HepG2 (cell line): Measurements from ENCODE around the gene B3GAT3. TPM values are rescaled to one million over a fixed set of nuclear protein-coding genes. Genes with fewer than 3 reads are reported as not detected.
"Not testable (repeated sequence)": the region's sequence is repeated elsewhere in the genome, so short reads cannot be mapped to it uniquely, and the experiment has no call there.

Experiments
- ATAC-seq: fragments of 200-7000 bp; cut with Tn5 transposase; 3 replicates; pipeline ENCODE4 v1.9.1; 2020; ENCODE audit warnings: mild to moderate bottlenecking, moderate library complexity
- BruUV-seq: library from RNA; stranded (reverse); fragments of 400-500 nt; replicated peaks from 2 replicates; lab custom pipeline; 2021; lab: Mats Ljungman, UMichigan
- CTCF ChIA-PET: fragments of 300-600 bp; formaldehyde crosslinking; extraction: SDS; loops from one replicate; lab custom pipeline; 2021; ENCODE audit warnings: low total read pairs, inconsistent platforms, low intra/inter-chr PET ratio; lab: Yijun Ruan, JAX
- POLR2A ChIA-PET: fragments of 350-600 bp; sonication (Branson Sonifier 250); formaldehyde crosslinking; loops from one replicate; lab custom pipeline; 2020; ENCODE audit warnings: antibody characterized with exemption, inconsistent platforms; lab: Yijun Ruan, JAX
- DNase-seq: peaks from one replicate; pipeline ENCODE4 v3.0.0-alpha.2; 2015; ENCODE audit warnings: low spot score
- FAIRE-seq: peaks from 3 replicates; lab custom pipeline; 2011; peaks lifted over from hg19 to GRCh38; lab: Jason Lieb, UNC
- H2AFZ ChIP-seq: one replicate; pipeline ENCODE4 v1.6.1; 2011; ENCODE audit warnings: low read length, inconsistent platforms
- H3K27ac ChIP-seq: fragments of 300-600 bp; 3 replicates; pipeline ENCODE4 v1.8.0; 2011; ENCODE audit warnings: mixed run types, mild to moderate bottlenecking, mixed read lengths, low read length, inconsistent platforms; ENCODE audit not compliant: insufficient read depth; ENCODE audit errors: extremely low read length
- H3K27me3 ChIP-seq, 2 experiments: fragments of 200-600 bp in 1 of 2; 2 replicates in 1 of 2; 3 replicates in 1 of 2; pipeline versions ENCODE4 v1.6.0 to v1.8.0; 2011; ENCODE audit warnings: low read length in 2 of 2, mild to moderate bottlenecking in 2 of 2, moderate library complexity in 2 of 2, inconsistent platforms in 1 of 2; ENCODE audit not compliant: insufficient read depth in 2 of 2, control insufficient read depth in 1 of 2
- H3K36me3 ChIP-seq, 2 experiments: fragments of 200-600 bp in 1 of 2; replicated peaks in 1 of 2; 2 replicates in 1 of 2; 3 replicates in 1 of 2; pipeline versions ENCODE4 v1.5.1 to v1.8.0; 2011; ENCODE audit warnings: low read length in 2 of 2, inconsistent platforms in 1 of 2; ENCODE audit not compliant: insufficient read depth in 2 of 2, control insufficient read depth in 1 of 2
- H3K4me1 ChIP-seq: 2 replicates; pipeline ENCODE4 v1.5.1; 2012; ENCODE audit warnings: low read length, inconsistent platforms; ENCODE audit not compliant: insufficient read depth
- H3K4me2 ChIP-seq: 2 replicates; pipeline ENCODE4 v1.6.0; 2011; ENCODE audit warnings: low read depth, low read length, inconsistent platforms
- H3K4me3 ChIP-seq, 3 experiments: fragments of 200-600 bp in 1 of 3; sonication (generic), shearing (Covaris generic) in 1 of 3; replicated peaks in 1 of 3; 2 replicates each; pipeline ENCODE4 v1.5.1; 2011 to 2016; ENCODE audit warnings: low read length in 3 of 3, inconsistent platforms in 2 of 3, low read depth in 2 of 3, mild to moderate bottlenecking in 2 of 3, control low read depth in 1 of 3, mixed read lengths in 1 of 3; ENCODE audit not compliant: insufficient read depth in 1 of 3
- H3K79me2 ChIP-seq: one replicate; pipeline ENCODE4 v1.6.1; 2011; ENCODE audit warnings: low read length, inconsistent platforms; ENCODE audit not compliant: insufficient read depth
- H3K9ac ChIP-seq: 2 replicates; pipeline ENCODE4 v1.6.0; 2011; ENCODE audit warnings: mild to moderate bottlenecking, low read depth, low read length, inconsistent platforms; ENCODE audit not compliant: insufficient read depth
- H3K9me3 ChIP-seq: 2 replicates; pipeline ENCODE4 v1.5.1; 2012; ENCODE audit warnings: mild to moderate bottlenecking, low read length
- H4K20me1 ChIP-seq: 2 replicates; pipeline ENCODE4 v1.6.0; 2011; ENCODE audit warnings: inconsistent platforms, mild to moderate bottlenecking, low read length, moderate library complexity; ENCODE audit not compliant: insufficient read depth
- DZIP1 ChIP-seq: sonication (generic); formaldehyde crosslinking; IDR thresholded peaks from 2 replicates; pipeline ENCODE4 v1.5.0; 2020; ENCODE audit warnings: mild to moderate bottlenecking, missing genetic modification reagents
- RNF2 ChIP-seq: fragments of 450-650 bp; conservative IDR thresholded peaks from 2 replicates; pipeline ENCODE4 v1.6.1; 2016; ENCODE audit warnings: low read depth
- ZNF770 ChIP-seq: sonication (generic); formaldehyde crosslinking; IDR thresholded peaks from 2 replicates; pipeline ENCODE4 v1.5.0; 2020; ENCODE audit warnings: mild to moderate bottlenecking, missing genetic modification reagents
- WGBS: methylation state at CpG from one replicate; pipeline ENCODE4 v1.1.6; 2017; ENCODE audit warnings: low lambda C conversion rate; 5-methylcytosine and 5-hydroxymethylcytosine counted together
- in situ Hi-C: cut with HindIII; loops from 2 replicates; pipeline ENCODE4 v1.10.0; 2017; ENCODE audit warnings: low pct_unique_long_range_greater_than_20kb; ENCODE audit not compliant: extremely low pct_ligation_motif_present
- intact Hi-C: fragments of 100-400 bp; cut with micrococcal nuclease; formaldehyde crosslinking; loops from one replicate; pipeline ENCODE4 v1.10.0; 2022; ENCODE audit not compliant: unreplicated experiment
- polyA plus RNA-seq, 8 experiments: library from polyadenylated mRNA; depleted of rRNA in 3 of 8; stranded (reverse) in 7 of 8; unstranded in 1 of 8; fragments of >200 nt; fragmentation: Illumina TruSeq in 4 of 8; extraction: Trizol in 4 of 8; gene quantifications; 2 replicates each; pipeline versions ENCODE4 v1.2.1 to v1.2.3, GENCODE V29; 2011 to 2016; ENCODE audit warnings: low read depth in 4 of 8, missing spikeins in 1 of 8, mixed read lengths in 1 of 8; ENCODE audit not compliant: insufficient read depth in 1 of 8
- total RNA-seq, 5 experiments: library from RNA; depleted of rRNA; stranded (reverse); fragments of >200 nt; fragmentation: Illumina TruSeq; extraction: Trizol; gene quantifications; 2 replicates each; pipeline ENCODE4 v1.2.3, GENCODE V29; 2016; ENCODE audit warnings: low read depth in 1 of 5
- TF ChIP-seq, protein P1 (sequence below): sonication (generic); formaldehyde crosslinking; IDR thresholded peaks from 2 replicates; pipeline ENCODE4 v1.4.0; 2020; ENCODE audit warnings: missing genetic modification reagents

Gene B3GAT3
- total and polyA plus RNA-seq, 2 of the 13 experiments (the other 11 are each of a cell fraction or from before 2014, with no cell fraction given), result 21.3 to 26.1 TPM

DNA sequence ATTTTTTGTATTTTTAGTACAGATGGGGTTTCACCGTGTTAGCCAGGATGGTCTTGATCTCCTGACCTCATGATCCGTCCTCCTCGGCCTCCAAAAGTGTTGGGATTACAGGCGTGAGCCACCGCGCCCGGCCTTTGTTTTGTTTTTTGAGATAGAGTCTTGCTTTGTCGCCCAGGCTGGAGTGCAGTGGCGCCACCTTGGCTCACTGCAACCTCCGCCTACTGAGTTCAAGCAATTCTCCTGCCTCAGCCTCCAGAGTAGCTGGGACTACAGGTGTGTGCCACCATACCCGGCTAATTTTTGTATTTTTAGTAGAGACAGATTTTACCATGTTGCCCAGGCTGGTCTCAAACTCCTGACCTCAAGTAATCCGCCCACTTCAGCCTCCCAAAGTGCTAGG, 28.5 kb upstream of the B3GAT3 start:
- 95% methylated on average over 12 of the region's 12 CpGs for WGBS
- FAIRE-seq, H3K9ac ChIP-seq, ATAC-seq, H3K27ac ChIP-seq, H3K4me3 ChIP-seq, DNase-seq, H3K4me2 ChIP-seq, H3K9me3 ChIP-seq, H3K27me3 ChIP-seq, in situ Hi-C loops, H4K20me1 ChIP-seq, H2AFZ ChIP-seq, BruUV-seq, CTCF ChIA-PET: not testable (repeated sequence)
- intact Hi-C loops, result loop anchor here (5.0 kb wide), 2 partner anchors 38 to 58 kb away; partner anchors contain the start of genes EML3, ROM1 and TUT1
- TF ChIP-seq ZNF770 (CRISPR knock-in tag), result peak; percentile 58
- TF ChIP-seq, protein P1, sequence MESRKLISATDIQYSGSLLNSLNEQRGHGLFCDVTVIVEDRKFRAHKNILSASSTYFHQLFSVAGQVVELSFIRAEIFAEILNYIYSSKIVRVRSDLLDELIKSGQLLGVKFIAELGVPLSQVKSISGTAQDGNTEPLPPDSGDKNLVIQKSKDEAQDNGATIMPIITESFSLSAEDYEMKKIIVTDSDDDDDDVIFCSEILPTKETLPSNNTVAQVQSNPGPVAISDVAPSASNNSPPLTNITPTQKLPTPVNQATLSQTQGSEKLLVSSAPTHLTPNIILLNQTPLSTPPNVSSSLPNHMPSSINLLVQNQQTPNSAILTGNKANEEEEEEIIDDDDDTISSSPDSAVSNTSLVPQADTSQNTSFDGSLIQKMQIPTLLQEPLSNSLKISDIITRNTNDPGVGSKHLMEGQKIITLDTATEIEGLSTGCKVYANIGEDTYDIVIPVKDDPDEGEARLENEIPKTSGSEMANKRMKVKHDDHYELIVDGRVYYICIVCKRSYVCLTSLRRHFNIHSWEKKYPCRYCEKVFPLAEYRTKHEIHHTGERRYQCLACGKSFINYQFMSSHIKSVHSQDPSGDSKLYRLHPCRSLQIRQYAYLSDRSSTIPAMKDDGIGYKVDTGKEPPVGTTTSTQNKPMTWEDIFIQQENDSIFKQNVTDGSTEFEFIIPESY, result peak; percentile 69
- POLR2A ChIA-PET, result interaction anchor here (1.0 to 1.4 kb wide), 3 partner anchors 19 to 76 kb away, joined by 3 to 5 read pairs (median 4); partner anchors contain the start of genes EEF1G and UQCC3
- Histone ChIP-seq H3K36me3 (peaks cover 4 to 14% of the 10 kb centered on the region in 2 experiments; a peak in 3 of 5 replicates), H3K79me2 (peaks cover 31% of the 10 kb centered on the region), H3K4me1 (peaks cover 40% of the 10 kb centered on the region)

- intact Hi-C loops, result no loop called here
- 94% methylated on average over 4 of the region's 11 CpGs for WGBS
- TF ChIP-seq DZIP1 (no peak), RNF2 (no peak)
Observed at GRCh38 chr11:62649486-62649885, 27.7 kb upstream of the B3GAT3 start.

More at GRCh38 chr11:62649486-62649885, 27.7 kb upstream of the B3GAT3 start:
- H3K4me3 ChIP-seq, result no peak overlapping the region
- H3K4me2 ChIP-seq, result no peak overlapping the region
- CTCF ChIA-PET, result no interaction called here
- no peak for FAIRE-seq
- in situ Hi-C loops, result no loop called here
- no peak overlapping the region for H3K9ac ChIP-seq
- no peaks in the 10 kb centered on the region for H3K27me3 ChIP-seq
- BruUV-seq, result no TSS peak
- H3K79me2 ChIP-seq, result peaks cover 38% of the 10 kb centered on the region
- no peak overlapping the region for H2AFZ ChIP-seq
- no peaks in the 10 kb centered on the region for H3K9me3 ChIP-seq
- no peak overlapping the region for H3K27ac ChIP-seq
- DNase-seq, result no peak
- no peak for ATAC-seq
- peaks cover 4 to 16% of the 10 kb centered on the region in 2 experiments; a peak in 3 of 5 replicates for H3K36me3 ChIP-seq
- POLR2A ChIA-PET, result interaction anchor here (0.9 to 2.6 kb wide), 3 partner anchors 16 to 192 kb away, joined by 3 to 19 read pairs (median 5); partner anchors contain the start of genes C11orf98, CSKMT and EEF1G
- peaks cover 8% of the 10 kb centered on the region for H4K20me1 ChIP-seq
- H3K4me1 ChIP-seq, result peaks cover 43% of the 10 kb centered on the region
